WERI-Rb-1 (cell line): ENCODE results near the gene COL4A1.
A peak's percentile ranks its signal among the peaks of the same experiment; 100 is the strongest.

Source experiments
- DNase-seq: peaks from one replicate; pipeline ENCODE4 v3.0.0-alpha.2; 2020
- H3K27ac ChIP-seq: fragments of 250-450 bp; sonication (Bioruptor Pico); 2 replicates; pipeline ENCODE4 v1.5.1; 2020; ENCODE audit warnings: mild to moderate bottlenecking, moderate library complexity
- H3K27me3 ChIP-seq: fragments of 250-450 bp; sonication (Bioruptor Pico); 2 replicates; pipeline ENCODE4 v1.5.1; 2021; ENCODE audit warnings: mild to moderate bottlenecking, low read depth, moderate library complexity; ENCODE audit not compliant: insufficient read depth, severe bottlenecking
- H3K36me3 ChIP-seq: fragments of 250-450 bp; sonication (Bioruptor Pico); 2 replicates; pipeline ENCODE4 v1.5.1; 2020; ENCODE audit warnings: mild to moderate bottlenecking, moderate library complexity
- H3K4me3 ChIP-seq: 2 replicates; pipeline ENCODE4 v1.5.1; 2011; ENCODE audit warnings: low read depth, mild to moderate bottlenecking, control low read depth, low read length
- H3K9me3 ChIP-seq: fragments of 250-450 bp; sonication (Bioruptor Pico); 2 replicates; pipeline ENCODE4 v1.5.1; 2021; ENCODE audit warnings: mild to moderate bottlenecking, moderate library complexity; ENCODE audit not compliant: severe bottlenecking
- CTCF ChIP-seq: IDR thresholded peaks from 2 replicates; pipeline ENCODE4 v1.5.1; 2011; ENCODE audit warnings: low read depth, mild to moderate bottlenecking, control low read depth, inconsistent platforms, low read length

COL4A1 gene

DNA sequence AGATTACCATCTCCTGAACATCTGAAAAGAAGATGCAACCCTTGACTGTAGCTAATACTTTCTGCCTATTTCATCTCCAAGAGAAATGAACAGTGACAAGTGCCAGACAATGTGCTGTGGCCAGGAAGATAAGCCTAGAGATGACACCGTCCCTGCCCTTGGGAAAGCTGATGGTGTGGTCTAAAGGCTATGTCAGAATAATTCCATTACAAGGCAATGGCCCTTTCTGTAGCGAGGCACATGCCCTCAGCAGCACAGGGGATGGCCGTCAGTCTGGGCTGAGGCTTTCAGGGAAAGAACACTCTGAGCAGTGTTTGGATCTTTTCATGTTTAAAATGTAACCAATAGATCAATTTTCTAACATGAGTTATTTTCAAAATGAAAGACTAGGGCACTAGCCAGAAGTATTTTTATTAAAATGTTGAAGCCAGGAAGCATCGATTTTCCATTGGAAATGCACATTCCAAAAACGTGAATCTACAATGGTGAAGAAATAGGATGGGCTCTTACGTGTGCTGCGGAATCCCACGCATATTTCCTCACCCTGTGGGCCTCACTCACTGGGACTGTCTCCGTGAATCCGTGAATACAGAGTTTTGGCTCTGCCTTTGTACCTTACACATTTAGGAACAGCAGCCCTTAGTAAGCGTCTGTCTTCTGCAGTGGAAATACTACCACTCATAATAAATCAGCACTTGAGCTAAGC lies 22.0 kb downstream of the COL4A1 start:
- Histone ChIP-seq H3K4me3 (no peak overlapping the region), H3K27me3 (no peaks in the 10 kb centered on the region), H3K36me3 (no peaks in the 10 kb centered on the region), H3K27ac (no peak overlapping the region), H3K9me3 (no peaks in the 10 kb centered on the region)
- TF ChIP-seq CTCF, result no peak
- DNase-seq, result no peak

DNA sequence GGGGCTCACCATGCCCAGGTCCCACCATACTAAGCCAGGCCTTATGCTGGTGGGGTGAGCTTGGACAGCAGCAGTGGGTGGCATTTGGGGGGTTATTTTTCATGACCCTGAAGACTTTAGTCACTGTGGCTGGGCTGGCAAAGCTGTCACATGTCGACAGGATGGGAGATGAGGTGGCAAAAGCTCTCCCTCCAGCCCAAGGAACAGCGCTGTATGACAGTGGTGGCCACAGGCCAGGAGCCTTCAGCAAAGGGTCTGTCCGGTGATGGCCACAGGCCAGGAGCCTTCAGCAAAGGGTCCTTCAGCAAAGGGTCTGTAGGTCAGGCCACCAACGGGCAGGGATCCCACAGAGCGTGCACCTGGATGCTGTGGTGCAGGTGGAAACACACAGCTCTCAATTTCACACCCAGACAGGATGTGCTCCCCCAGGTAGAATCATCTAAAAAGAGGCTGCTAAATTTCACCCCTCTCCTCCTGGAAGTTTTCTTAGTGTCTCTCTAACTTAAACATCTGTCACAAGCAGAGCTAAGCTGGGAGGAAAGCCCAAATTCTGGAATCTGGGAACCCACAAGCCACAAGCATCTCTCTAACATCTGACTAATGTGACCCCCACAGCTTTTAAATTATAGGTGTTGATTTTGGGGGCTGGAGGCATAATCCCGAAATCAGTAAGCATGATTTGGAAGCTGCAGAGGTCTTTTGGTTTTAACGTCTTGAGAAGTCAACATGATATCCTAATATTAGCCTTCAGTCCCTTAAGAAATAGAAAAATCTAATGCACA lies 23.0 kb downstream of the COL4A1 start:
- Histone ChIP-seq H3K4me3 (no peak overlapping the region), H3K9me3 (no peaks in the 10 kb centered on the region), H3K36me3 (no peaks in the 10 kb centered on the region), H3K27ac (no peak overlapping the region), H3K27me3 (no peaks in the 10 kb centered on the region)
- TF ChIP-seq CTCF, result no peak
- DNase-seq, result no peak

DNA sequence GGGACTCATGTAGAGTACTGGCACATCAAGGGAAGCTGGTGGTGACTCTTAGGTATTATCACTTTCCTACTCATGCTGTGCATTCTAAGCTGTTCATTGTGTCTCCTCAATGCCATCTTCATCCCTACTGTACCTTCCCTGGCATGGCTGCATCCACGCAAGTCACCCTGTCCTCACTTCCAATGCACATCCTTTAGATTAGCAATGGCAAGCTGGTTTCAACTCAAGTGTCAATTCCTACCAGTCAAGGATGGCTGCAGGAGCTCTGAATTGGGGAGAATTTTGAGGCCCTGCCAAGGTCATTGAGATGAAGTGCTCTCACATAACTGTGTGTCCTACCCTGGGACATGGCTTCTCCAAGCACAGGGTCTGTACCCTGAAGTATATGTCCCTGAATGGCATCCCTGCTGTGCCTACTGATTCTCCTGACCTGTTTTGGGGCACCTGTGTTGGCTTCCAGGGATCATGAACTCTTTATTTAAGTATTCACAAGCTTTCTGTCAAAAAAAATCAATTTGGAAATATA lies 24.6 kb downstream of the COL4A1 start:
- Histone ChIP-seq H3K9me3 (no peaks in the 10 kb centered on the region), H3K4me3 (no peak overlapping the region), H3K36me3 (no peaks in the 10 kb centered on the region), H3K27ac (no peak overlapping the region), H3K27me3 (no peaks in the 10 kb centered on the region)
- no peak for TF ChIP-seq CTCF
- DNase-seq, result no peak

- no peak overlapping the region for H3K4me3 ChIP-seq
- H3K27me3 ChIP-seq, result no peaks in the 10 kb centered on the region
- no peaks in the 10 kb centered on the region for H3K36me3 ChIP-seq
- DNase-seq, result peak; percentile 63
- H3K9me3 ChIP-seq, result no peaks in the 10 kb centered on the region
- no peak overlapping the region for H3K27ac ChIP-seq
- no peak for TF ChIP-seq CTCF
These were observed 25.2 kb downstream of the COL4A1 start for GRCh38 chr13:110281736-110282135.

GRCh38 chr13:110280985-110281688 lies 25.8 kb downstream of the COL4A1 start:
- no peaks in the 10 kb centered on the region for H3K27me3 ChIP-seq

More at GRCh38 chr13:110280985-110281688, 25.8 kb downstream of the COL4A1 start:
- Histone ChIP-seq H3K4me3 (no peak overlapping the region), H3K9me3 (no peaks in the 10 kb centered on the region), H3K27ac (no peak overlapping the region), H3K36me3 (no peaks in the 10 kb centered on the region)
- no peak for TF ChIP-seq CTCF
- DNase-seq, result no peak
